ENCODE results near the gene LMAN2L. TPM values are rescaled to one million over a fixed set of nuclear protein-coding genes. Genes with fewer than 3 reads are reported as not detected.
A peak's percentile ranks its signal among the peaks of the same experiment; 100 is the strongest.

LMAN2L gene
- total and polyA plus RNA-seq, 12 donors: 11.0 to 31.4 (median 18.8) TPM

- no peak for ATAC-seq
- Histone ChIP-seq H3K4me1 (peaks cover 0 to 9% (median 0%) of the 10 kb centered on the region in 9 donors), H3K36me3 (peaks cover 0 to 97% (median 41%) of the 10 kb centered on the region in 9 donors), H3K27me3 (no peaks in the 10 kb centered on the region), H3K27ac (no peak overlapping the region), H3K4me3 (no peak overlapping the region), H3K9me3 (no peaks in the 10 kb centered on the region)
- intact Hi-C loops (cut with DNase I): no loop called here
- WGBS, 2 donors: 84 to 87% methylated on average over 4 of the region's 4 CpGs
- DNase-seq: no peak
- no peak for TF ChIP-seq CTCF (IDR thresholded peaks at IDR 0.05)
These were observed 13.7 kb downstream of the LMAN2L start for GRCh38 chr2:96726131-96726530.

GRCh38 chr2:96716388-96716787 is 23.5 kb downstream of the LMAN2L start:
- ATAC-seq: no peak
- Histone ChIP-seq H3K4me1 (no peaks in the 10 kb centered on the region), H3K27me3 (no peaks in the 10 kb centered on the region), H3K4me3 (no peak overlapping the region), H3K9me3 (no peaks in the 10 kb centered on the region), H3K27ac (no peak overlapping the region), H3K36me3 (peaks cover 0 to 93% (median 12%) of the 10 kb centered on the region in 9 donors)
- TF ChIP-seq CTCF (IDR thresholded peaks at IDR 0.05): no peak
- no peak for DNase-seq
- intact Hi-C loops (cut with DNase I): no loop called here

GRCh38 chr2:96715658-96716057 is 24.2 kb downstream of the LMAN2L start:
- Histone ChIP-seq H3K9me3 (no peaks in the 10 kb centered on the region), H3K27ac (no peak overlapping the region), H3K36me3 (peaks cover 0 to 97% (median 19%) of the 10 kb centered on the region in 9 donors), H3K27me3 (no peaks in the 10 kb centered on the region), H3K4me1 (no peaks in the 10 kb centered on the region), H3K4me3 (no peak overlapping the region)
- ATAC-seq: no peak
- TF ChIP-seq CTCF (IDR thresholded peaks at IDR 0.05): no peak
- intact Hi-C loops (cut with DNase I): no loop called here
- DNase-seq: no peak
- WGBS, 2 donors: 88% methylated on average over 5 of the region's 5 CpGs

GRCh38 chr2:96710985-96711384 is 28.9 kb downstream of the LMAN2L start:
- intact Hi-C loops (cut with DNase I): no loop called here
- ATAC-seq (peak in 1 of 8 donors; percentile 48), DNase-seq (no peak)
- no peak overlapping the region for H3K4me3 ChIP-seq
- peaks cover 0 to 99% (median 47%) of the 10 kb centered on the region in 9 donors for H3K36me3 ChIP-seq
- H3K27ac ChIP-seq: no peak overlapping the region
- WGBS, 2 donors: 81 to 87% methylated on average over 3 of the region's 3 CpGs
- no peaks in the 10 kb centered on the region for H3K4me1 ChIP-seq
- TF ChIP-seq CTCF (IDR thresholded peaks at IDR 0.05): no peak
- no peaks in the 10 kb centered on the region for H3K9me3 ChIP-seq
- H3K27me3 ChIP-seq: no peaks in the 10 kb centered on the region

All from heart right ventricle (tissue), 16 donors.